DOHH2 (cell line): ENCODE results near the gene PRND.
"Not testable (repeated sequence)": the region's sequence is repeated elsewhere in the genome, so short reads cannot be mapped to it uniquely, and the experiment has no call there.

Experiments used
- H3F3A ChIP-seq: fragments of 200-600 bp; sonication (generic), shearing (Covaris generic); 2 replicates; pipeline ENCODE4 v1.6.0; 2016; ENCODE audit warnings: antibody characterized with exemption, mild to moderate bottlenecking; ENCODE audit not compliant: control insufficient read depth, insufficient read depth
- H3K27ac ChIP-seq: fragments of 200-600 bp; sonication (generic); 2 replicates; pipeline ENCODE4 v1.5.1; 2014; ENCODE audit warnings: low read depth, mild to moderate bottlenecking, low read length, moderate library complexity
- H3K27me3 ChIP-seq: fragments of 200-600 bp; sonication (generic); 2 replicates; pipeline ENCODE4 v1.6.1; 2014; ENCODE audit warnings: mild to moderate bottlenecking, low read length, mixed read lengths; ENCODE audit not compliant: control insufficient read depth
- H3K36me3 ChIP-seq: fragments of 200-600 bp; sonication (generic); 2 replicates; pipeline ENCODE4 v1.6.1; 2014; ENCODE audit warnings: mild to moderate bottlenecking, low read length, moderate library complexity, mixed read lengths; ENCODE audit not compliant: control insufficient read depth
- H3K4me1 ChIP-seq: fragments of 200-600 bp; sonication (generic); 2 replicates; pipeline ENCODE4 v1.6.1; 2014; ENCODE audit warnings: mild to moderate bottlenecking, low read length, mixed read lengths; ENCODE audit not compliant: control insufficient read depth
- H3K4me2 ChIP-seq: fragments of 200-600 bp; sonication (generic); 2 replicates; pipeline ENCODE4 v1.6.0; 2014; ENCODE audit warnings: mild to moderate bottlenecking, low read length, moderate library complexity
- H3K4me3 ChIP-seq: fragments of 200-600 bp; sonication (generic); 2 replicates; pipeline ENCODE4 v1.5.1; 2014; ENCODE audit warnings: mild to moderate bottlenecking, low read length, mixed read lengths
- H3K79me2 ChIP-seq: fragments of 200-600 bp; sonication (generic); 2 replicates; pipeline ENCODE4 v1.6.1; 2014; ENCODE audit warnings: mild to moderate bottlenecking, low read length, mixed read lengths; ENCODE audit not compliant: control insufficient read depth
- H3K9me2 ChIP-seq: fragments of 200-600 bp; sonication (generic); replicated peaks from 2 replicates; pipeline ENCODE4 v1.6.1; 2014; ENCODE audit warnings: mild to moderate bottlenecking, low read length, mixed read lengths; ENCODE audit not compliant: control insufficient read depth
- H3K9me3 ChIP-seq: fragments of 200-600 bp; sonication (generic); 2 replicates; pipeline ENCODE4 v1.6.1; 2014; ENCODE audit warnings: antibody characterized with exemption, low read length, mixed read lengths; ENCODE audit not compliant: control insufficient read depth, insufficient read depth
- H4K20me1 ChIP-seq: fragments of 200-600 bp; sonication (generic); 2 replicates; pipeline ENCODE4 v1.6.0; 2014; ENCODE audit warnings: low read depth, mild to moderate bottlenecking, antibody characterized with exemption, low read length, moderate library complexity; ENCODE audit not compliant: control insufficient read depth, insufficient read depth
- EZH2phosphoT487 ChIP-seq: fragments of 200-600 bp; sonication (generic); IDR thresholded peaks from 2 replicates; pipeline ENCODE4 v1.6.1; 2017; ENCODE audit warnings: borderline replicate concordance, mild to moderate bottlenecking, antibody characterized with exemption, low read length, moderate library complexity, mixed read lengths
- TF ChIP-seq, protein P1 (sequence below): fragments of 200-600 bp; sonication (generic); IDR thresholded peaks from one replicate; pipeline ENCODE4 v1.5.1; 2014; ENCODE audit warnings: antibody characterized with exemption, mild to moderate bottlenecking, low read depth, low read length; ENCODE audit not compliant: poor library complexity, severe bottlenecking

PRND gene

DNA sequence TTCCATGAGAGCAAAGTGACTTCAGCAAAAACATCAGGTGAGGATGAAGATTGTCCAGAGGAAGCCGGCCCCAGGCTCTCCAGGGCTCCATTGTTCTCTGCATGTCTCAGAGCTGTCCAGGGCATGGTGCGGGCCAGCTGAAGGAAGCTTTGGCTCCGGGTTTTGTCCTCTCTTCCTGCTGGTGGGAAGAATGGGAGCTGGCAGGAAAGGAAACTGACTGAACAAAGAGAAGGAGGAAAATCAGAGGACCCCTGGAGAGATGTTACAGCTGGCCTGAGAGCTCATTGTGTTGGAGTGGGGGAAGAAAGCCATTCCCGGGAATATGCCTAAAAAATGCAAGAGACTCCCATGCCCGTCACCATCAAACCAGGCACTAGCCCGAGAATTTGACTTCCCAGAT, 27.1 kb downstream of the PRND start:
- Histone ChIP-seq H3K4me3 (no peak overlapping the region), H3K4me2 (no peak overlapping the region), H4K20me1 (no peaks in the 10 kb centered on the region), H3K9me3 (peaks cover 8% of the 10 kb centered on the region; the same call in 1 of the 2 replicates), H3K27me3 (no peaks in the 10 kb centered on the region), H3K4me1 (no peaks in the 10 kb centered on the region), H3F3A (no peaks in the 10 kb centered on the region), H3K27ac (no peak overlapping the region), H3K9me2 (no peaks in the 10 kb centered on the region), H3K36me3 (no peaks in the 10 kb centered on the region), H3K79me2 (no peaks in the 10 kb centered on the region)
- TF ChIP-seq EZH2phosphoT487: no peak

DNA sequence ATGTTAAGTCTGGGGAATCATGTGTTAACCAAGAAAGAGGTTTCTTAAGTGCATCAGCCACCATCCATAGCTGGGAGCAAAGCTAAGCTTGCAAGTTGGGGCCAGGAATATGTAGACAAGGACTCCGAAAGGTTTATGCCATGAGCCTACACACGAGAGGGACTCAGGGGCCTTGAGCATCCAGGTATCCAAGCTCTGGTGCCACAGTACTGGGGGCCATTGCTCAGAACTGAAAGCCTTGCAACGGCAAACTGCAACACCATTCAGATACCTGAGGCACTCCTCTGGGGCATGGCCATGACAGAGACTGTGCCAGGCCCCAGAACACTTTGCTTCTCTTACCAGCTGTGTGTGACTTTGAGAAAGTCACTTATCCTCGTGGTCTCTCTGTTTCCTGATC, 27.6 kb downstream of the PRND start:
- Histone ChIP-seq H3K4me2 (no peak overlapping the region), H3F3A (no peaks in the 10 kb centered on the region)

DNA sequence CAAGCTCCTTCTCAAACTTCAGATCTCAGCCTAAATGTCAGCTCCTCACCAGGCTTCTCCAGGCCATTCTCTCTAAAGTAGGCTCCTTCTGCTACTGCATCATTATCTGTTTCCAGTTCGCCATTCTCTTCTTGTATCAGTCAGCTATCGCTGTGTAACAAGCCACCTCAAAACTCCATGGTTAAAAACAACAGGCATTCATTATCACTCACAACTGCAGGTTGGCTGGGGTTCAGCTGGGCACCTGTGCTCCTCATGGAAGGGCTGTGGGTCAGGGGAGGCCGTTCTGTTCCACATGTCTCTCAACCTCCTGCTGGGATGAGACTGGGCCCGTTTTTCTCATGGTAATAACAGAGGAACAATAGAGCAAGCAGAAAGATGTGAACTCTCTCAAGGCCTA, 28.7 kb downstream of the PRND start:
- H3K4me2 ChIP-seq: no peak overlapping the region
- no peaks in the 10 kb centered on the region for H3K36me3 ChIP-seq
- H3F3A ChIP-seq: no peaks in the 10 kb centered on the region
- TF ChIP-seq EZH2phosphoT487: no peak
- TF ChIP-seq, protein P1, sequence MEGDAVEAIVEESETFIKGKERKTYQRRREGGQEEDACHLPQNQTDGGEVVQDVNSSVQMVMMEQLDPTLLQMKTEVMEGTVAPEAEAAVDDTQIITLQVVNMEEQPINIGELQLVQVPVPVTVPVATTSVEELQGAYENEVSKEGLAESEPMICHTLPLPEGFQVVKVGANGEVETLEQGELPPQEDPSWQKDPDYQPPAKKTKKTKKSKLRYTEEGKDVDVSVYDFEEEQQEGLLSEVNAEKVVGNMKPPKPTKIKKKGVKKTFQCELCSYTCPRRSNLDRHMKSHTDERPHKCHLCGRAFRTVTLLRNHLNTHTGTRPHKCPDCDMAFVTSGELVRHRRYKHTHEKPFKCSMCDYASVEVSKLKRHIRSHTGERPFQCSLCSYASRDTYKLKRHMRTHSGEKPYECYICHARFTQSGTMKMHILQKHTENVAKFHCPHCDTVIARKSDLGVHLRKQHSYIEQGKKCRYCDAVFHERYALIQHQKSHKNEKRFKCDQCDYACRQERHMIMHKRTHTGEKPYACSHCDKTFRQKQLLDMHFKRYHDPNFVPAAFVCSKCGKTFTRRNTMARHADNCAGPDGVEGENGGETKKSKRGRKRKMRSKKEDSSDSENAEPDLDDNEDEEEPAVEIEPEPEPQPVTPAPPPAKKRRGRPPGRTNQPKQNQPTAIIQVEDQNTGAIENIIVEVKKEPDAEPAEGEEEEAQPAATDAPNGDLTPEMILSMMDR: no peak
- no peak overlapping the region for H3K4me3 ChIP-seq
- peaks cover 8% of the 10 kb centered on the region; the same call in 1 of the 2 replicates for H3K9me3 ChIP-seq
- H3K27ac ChIP-seq: no peak overlapping the region
- no peaks in the 10 kb centered on the region for H3K79me2 ChIP-seq
- H3K4me1 ChIP-seq: no peaks in the 10 kb centered on the region
- no peaks in the 10 kb centered on the region for H3K9me2 ChIP-seq
- H3K27me3 ChIP-seq: no peaks in the 10 kb centered on the region
- no peaks in the 10 kb centered on the region for H4K20me1 ChIP-seq

More for the DNA sequence above, 27.6 kb downstream of the PRND start:
- Histone ChIP-seq H3K4me1 (no peaks in the 10 kb centered on the region), H3K27me3 (no peaks in the 10 kb centered on the region), H3K27ac (no peak overlapping the region), H3K79me2 (no peaks in the 10 kb centered on the region), H3K9me3 (peaks cover 8% of the 10 kb centered on the region; the same call in 1 of the 2 replicates), H4K20me1 (no peaks in the 10 kb centered on the region), H3K9me2 (no peaks in the 10 kb centered on the region), H3K36me3 (no peaks in the 10 kb centered on the region), H3K4me3 (no peak overlapping the region)
- TF ChIP-seq, protein P1: no peak
- no peak for TF ChIP-seq EZH2phosphoT487

DNA sequence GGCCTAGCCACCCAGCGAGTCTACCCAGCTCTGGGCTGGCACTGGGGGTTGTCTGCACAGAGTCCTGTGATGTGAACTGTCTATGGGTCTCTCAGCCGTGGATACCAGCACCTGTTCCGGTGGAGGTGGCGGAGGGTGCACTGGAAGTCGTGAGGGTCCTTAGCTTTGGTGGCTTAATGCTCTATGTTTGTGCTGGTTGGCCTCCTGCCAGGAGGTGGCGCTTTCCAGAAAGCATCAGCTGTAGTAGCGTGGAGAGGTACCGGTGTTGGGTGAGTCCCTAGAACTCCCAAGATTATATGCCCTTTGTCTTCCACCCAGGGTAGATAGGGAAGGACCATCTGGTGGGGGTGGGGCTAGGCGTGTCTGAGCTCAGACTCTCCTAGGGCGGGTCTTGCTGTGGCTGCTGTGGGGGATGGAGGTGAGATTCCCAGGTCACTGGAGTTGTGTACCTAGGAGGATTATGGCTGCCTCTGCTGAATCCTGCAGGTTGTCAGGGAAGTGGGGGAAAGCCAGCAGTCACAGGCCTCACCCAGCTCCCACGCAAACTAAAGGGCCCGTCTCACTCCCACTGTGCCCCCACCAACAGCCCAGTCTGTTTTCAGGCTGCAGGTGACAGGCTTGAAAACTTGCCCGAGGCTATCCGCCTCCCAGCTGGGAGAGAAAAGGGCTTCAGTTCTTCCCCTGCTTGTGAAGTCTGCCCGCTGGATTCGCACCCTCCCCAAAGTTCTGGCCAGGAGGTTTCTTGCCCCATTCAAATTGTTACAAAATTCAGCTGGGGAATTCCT, 37.6 kb downstream of the PRND start:
- H3K36me3 ChIP-seq, H3K27ac ChIP-seq, H3K79me2 ChIP-seq, H3F3A ChIP-seq, H3K27me3 ChIP-seq, H4K20me1 ChIP-seq, H3K9me3 ChIP-seq, H3K9me2 ChIP-seq: not testable (repeated sequence)
- Histone ChIP-seq H3K4me1 (peaks cover 21% of the 10 kb centered on the region), H3K4me2 (peak overlapping the region; percentile 68), H3K4me3 (peak overlapping the region; percentile 42)
- TF ChIP-seq, protein P1: peak; percentile 80
